GM18502 (cell line): ENCODE data around the gene GORASP2.

Experiments used
- ATAC-seq: cut with Tn5 transposase; IDR thresholded peaks from one replicate; pipeline ENCODE4 v1.9.1; 2021; ENCODE audit warnings: mild to moderate bottlenecking; ENCODE audit not compliant: unreplicated experiment, poor library complexity

GORASP2 gene

GRCh38 chr2:170963386-170963785 lies 34.3 kb downstream of the GORASP2 start:
- no peak for ATAC-seq

GRCh38 chr2:170965446-170966225 lies 36.6 kb downstream of the GORASP2 start:
- ATAC-seq: no peak

- no peak for ATAC-seq
Measured at GRCh38 chr2:170966648-170967396, 37.8 kb downstream of the GORASP2 start.

DNA sequence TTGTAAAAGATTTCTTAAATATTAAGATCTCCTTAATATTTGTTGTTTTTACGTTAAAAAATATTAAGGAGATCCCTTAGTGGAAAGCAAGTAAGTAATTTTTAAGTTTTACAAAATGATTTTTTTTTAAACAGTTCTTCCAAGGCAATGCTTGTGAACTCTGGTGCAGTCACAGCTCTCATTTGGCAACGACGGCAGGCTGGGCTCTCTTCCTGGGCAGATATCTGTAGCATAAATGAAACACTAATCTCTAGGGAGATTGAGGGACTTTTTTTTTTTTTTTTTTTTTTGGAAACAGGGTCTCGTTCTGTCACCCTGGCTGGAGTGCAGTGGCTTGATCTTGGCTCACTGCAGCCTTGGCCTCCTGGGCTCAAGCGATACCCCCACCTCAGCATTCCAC lies 38.5 kb downstream of the GORASP2 start:
- no peak for ATAC-seq

GRCh38 chr2:170968205-170969003 lies 39.4 kb downstream of the GORASP2 start:
- ATAC-seq: no peak

DNA sequence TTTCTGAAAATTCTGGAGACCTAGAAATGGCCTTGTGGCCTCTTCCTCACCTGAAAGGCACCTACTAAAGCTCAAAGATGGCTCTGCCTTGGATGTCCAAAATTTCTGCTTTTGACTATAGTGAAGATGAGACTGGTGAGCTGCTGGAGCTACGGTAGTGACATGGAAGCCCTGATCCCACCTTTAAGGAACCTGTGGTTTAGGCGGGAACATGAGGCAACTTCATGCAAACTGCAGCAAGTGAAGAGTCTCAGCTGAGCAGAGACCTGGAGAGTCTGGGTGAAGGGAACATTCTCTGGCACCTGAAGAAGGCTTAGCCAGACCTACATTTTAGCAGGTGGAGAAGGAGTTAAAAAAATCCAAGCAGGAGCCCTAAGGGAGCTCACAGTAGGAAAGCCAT lies 40.0 kb downstream of the GORASP2 start:
- ATAC-seq: no peak

DNA sequence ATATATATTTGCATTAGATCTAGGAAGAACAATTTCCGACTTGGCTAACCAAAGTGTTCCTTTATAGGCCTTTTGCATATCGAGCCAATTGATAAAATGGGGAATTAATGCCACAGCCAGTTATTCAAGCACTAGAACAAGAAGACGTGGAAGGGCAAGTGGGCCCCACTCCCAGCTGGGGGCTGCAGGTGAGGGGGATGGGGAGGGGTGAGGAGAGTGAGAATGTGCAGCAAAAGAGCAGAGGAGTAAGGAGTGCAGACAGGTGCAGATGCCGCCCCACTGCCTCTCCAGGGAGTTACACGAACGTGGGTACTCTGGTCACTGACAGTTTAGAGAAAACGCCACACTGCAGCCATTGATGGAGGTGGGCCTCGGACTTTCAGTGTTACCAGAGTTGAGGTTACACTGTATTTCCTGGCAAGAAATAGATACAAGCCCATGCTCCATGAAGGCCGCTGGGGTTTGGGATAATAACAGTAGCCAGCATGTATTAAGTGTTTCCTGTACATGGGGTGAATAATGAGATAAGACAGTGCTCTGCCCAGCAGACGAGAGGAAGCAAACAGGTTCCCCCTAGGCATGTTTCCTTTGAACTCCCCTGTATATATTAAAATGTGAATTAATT lies 40.9 kb downstream of the GORASP2 start:
- no peak for ATAC-seq

DNA sequence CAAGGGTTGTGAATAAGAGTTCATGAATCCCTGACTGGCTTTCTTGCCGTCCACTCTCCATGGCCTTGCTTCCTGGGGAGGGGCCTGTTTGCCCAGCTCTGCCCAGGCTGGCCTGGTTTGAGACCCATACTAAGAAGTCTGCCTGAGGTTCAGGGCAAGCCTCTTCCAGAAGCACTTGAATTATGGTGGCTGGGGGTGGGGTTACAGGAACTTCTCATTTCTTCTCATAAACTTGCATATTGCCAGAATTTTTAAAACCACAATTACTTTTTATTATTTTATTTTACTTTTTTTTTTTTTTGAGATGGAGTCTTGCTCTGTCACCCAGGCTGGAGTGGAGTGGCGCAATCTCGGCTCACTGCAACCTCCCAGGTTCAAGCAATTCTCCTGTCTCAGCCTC lies 42.0 kb downstream of the GORASP2 start:
- no peak for ATAC-seq

DNA sequence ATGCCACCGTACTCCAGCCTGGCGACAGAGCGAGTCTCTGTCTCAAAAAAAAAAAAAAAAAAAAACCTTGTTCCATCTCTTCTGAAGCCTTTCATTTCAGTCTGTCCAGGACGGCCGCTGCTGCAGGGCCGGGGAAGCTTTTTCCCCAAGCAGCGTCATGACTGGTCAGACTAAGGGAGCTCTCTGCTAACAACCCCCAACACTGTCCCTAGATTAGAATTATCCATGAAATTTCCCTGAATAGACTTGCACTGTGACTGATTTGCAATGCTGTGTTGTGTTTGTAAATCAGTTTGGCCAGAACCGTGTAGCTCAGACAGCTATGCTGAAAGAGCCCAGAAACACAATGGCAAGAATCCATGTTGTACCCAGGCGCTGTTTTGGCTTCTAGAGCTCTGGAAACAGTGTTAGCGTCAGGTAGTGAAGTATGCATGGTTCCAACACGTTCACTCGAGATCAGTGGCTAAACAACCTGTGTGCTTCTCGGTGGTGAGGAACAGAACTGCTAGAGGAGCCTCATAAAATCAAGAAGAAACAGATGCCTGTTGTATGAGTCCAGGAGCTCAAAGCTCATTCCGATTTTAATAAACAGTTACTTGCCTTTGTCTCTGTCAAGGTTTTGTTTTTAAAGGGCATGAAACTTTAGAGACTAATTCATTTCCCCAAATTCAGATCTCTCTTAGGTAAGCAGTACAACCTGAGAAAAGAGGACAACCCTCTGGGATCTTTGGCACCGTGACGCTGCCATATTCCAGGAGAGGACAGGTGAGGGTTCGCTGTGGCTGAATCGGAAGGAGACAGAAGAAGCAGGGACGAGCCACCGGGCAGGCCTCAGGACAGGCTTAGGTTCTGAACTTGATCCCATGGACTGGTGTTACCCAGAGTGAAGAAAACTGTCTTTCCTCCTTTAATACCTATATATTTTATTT lies 43.5 kb downstream of the GORASP2 start:
- no peak for ATAC-seq

- no peak for ATAC-seq
Measured at GRCh38 chr2:170973225-170973491, 44.1 kb downstream of the GORASP2 start.

DNA sequence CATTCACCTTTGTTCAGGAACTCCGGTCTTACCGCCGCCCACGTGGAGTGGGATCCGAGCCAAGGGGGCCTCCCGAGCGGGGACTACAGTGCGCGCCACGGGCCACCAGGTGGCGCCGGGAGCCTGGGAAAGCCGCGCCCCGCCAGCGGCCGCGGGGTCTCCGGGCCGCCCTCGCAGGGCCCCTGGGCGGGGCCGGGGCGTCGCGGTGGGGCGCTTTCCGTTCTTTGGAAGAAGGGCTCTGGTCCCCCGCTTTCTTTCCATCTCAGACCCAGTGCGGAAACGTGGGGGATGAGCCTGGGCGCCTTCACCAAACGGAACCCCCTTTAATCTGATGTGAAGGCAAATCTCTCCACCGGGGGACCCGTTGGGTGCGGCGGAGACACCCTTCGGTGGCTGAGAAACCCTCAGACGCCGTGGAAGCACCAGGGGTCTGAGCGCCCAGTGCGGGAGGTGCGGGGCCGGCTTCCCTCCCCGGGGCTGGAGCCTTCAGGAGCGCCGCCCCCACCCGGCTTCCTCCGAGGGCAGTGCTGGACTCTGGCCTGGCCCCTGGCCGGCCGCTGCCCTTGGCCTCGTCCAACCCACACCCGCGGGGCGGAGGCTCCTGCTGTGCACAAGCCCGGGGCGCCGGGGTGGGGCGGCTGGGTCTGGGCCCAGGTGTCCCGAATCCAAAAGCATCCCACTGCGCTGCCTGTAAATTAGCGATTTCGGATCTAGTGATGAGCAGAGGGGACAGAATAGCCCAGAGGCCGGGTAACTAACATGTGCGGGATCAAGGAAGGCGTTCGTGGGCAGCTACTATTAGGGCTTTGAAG lies 44.6 kb downstream of the GORASP2 start:
- ATAC-seq: peak; percentile 95

DNA sequence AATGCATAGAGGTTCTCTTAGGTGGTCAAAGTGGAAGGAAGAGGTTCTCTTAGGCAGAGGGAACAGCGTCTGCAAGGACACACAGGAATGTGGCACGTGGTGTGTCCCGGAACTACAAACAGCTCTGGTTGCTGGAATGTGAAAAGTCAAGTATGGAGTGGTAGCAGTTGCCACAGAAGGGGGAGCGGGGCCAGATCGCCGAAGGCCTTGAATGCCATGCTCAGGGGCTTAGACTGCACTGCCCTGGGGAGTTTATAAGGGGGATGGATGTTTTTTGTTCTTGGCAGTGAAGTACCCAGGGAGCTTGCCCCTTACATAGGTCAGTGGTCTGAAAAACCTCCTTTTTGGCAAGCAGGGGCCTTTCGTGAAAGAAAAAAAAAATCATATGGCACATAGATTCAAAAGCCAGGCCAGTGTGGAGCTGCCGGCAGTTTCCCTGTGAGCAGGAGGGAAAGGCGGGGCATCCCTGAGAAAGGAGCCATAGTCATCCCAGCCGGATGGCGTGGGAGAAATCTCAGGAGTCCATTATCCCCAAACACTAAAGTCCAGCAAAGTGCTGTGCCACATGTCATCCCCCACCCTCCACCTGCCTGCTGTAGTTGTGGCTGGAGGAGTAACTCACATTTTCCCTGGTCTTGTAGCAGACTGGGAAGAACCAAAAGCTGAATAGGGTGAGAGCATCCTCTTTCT lies 45.4 kb downstream of the GORASP2 start:
- ATAC-seq: no peak

DNA sequence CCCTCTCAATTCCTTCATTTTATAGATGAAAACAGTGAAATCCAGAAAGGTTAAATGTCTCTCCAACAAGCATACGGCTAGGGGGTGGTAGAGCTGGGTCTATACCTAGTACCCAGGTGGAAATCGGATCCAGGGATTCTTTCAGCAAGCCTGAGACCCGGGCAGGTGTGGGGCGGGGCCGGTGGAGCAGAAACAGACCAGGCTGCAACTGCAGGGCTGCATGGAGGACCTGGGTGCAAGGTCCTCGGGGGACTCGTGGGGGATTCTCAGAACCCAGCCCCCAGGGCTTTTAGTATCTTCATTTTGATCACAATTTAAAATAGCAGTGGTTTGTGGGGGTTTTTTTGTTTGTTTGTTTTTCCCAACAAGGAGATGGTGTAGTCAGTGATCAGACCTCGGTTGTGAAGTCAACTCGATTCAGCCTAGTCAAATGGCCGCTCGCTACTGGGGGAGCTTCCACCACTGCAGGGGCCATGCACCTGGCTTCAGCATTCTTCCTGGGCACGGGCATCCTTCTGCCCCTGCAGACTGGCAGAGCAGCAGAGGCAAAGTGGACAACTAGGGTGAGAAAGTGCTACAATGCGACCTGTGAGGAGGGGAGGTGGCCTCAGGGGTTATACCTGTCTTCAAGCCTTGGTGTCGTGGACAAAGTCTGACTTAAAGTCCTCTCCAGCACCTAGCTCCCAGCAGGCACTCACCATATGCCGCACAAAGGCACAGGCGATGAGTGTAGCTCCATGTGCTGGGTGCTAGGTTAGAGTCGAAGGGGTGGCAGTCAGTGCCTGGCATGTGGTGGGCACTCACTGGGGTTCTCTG lies 46.3 kb downstream of the GORASP2 start:
- ATAC-seq: no peak

DNA sequence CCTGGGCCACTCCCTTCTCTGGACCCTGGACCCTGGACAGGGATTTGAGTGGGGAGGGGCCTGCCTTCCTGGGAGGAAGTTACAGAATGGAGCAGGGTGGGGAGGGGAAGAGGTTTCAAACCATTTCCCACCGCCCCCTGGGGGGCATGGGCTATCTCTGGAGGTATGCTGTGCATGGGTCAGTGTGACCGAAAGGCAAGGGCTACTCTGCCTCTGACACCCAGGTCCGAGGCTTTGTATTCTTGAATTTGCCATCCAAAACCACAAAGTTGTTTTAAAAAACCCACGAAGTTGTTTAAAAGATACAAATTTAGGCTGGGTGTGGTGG lies 46.9 kb downstream of the GORASP2 start:
- no peak for ATAC-seq

DNA sequence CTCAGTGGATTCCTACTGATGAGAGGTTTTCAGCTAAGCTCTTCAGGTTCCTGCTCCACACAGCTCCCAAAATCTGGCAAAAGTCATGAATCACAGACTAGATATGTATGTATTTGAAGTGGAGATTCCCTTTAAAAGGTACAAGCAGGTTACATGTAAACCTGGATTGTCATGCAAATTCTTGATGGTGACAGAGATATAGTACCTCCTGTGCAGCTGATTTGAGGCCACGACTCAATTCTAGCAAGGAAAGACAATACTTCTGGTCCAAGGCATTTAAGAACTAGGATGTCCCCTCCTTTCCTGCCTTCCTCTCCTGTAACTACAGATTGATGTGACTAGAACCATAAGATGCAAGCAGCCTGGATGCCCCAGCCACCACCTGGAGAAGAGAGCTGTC lies 55.0 kb downstream of the GORASP2 start:
- ATAC-seq: no peak

DNA sequence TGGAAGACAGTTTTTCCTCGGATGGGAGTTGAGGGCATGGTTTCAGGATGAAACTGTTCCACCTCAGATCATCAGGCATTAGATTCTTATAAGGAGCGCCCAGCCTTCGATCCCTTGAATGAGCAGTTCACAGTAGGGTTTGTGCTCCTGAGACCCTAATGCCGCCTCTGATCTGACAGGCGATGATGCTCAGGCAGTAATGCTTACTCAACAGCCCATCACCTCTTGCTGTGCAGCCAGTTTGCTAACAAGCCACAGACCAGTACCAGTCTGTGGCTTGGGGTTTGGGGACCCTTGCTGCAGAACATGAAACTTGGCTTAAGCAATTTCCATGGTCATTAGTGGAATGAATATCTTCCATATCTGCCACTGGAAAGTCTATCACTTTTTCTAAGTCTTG lies 56.4 kb downstream of the GORASP2 start:
- ATAC-seq: no peak

DNA sequence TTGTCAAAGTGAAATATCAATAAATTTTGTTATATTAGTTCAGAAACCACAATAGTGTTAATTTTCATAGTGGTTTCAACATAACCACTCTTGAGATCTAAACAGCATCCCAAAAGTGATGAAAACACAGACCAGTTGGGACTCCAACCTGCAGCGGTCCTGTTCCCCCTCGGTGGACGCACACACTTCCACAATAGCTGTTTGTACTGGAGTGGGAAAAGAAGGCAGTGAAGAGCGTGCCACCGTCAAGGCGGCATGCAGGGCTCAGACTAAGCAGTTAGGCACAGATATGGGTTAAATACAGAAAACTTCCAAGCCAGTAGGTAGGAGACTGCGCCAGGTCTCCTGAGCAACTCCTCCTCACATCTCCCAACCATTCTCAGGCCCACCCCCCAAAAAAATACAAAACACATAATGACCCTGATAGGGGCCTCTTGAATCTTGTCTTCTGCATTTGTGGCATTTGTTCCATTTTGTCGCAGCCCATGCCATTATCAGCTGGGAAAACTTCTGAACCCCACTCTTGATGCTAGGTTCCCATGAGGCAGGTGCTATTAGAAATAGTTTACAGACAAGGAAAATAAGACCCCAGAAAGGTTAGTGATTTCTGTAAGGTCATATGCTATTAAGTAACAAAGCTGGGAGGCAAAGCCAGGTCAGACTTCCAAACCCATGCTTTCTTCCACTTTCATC lies 57.7 kb downstream of the GORASP2 start:
- no peak for ATAC-seq
